NCI-H748 (cell line): Measurements from ENCODE around the gene CIITA.
"Not testable (repeated sequence)": the region's sequence is repeated elsewhere in the genome, so short reads cannot be mapped to it uniquely, and the experiment has no call there.

Source experiments
- DNase-seq: peaks from one replicate; lab custom pipeline; 2025; ENCODE audit not compliant: unreplicated experiment; lab: John Stamatoyannopoulos, UW

Gene CIITA, protein sequence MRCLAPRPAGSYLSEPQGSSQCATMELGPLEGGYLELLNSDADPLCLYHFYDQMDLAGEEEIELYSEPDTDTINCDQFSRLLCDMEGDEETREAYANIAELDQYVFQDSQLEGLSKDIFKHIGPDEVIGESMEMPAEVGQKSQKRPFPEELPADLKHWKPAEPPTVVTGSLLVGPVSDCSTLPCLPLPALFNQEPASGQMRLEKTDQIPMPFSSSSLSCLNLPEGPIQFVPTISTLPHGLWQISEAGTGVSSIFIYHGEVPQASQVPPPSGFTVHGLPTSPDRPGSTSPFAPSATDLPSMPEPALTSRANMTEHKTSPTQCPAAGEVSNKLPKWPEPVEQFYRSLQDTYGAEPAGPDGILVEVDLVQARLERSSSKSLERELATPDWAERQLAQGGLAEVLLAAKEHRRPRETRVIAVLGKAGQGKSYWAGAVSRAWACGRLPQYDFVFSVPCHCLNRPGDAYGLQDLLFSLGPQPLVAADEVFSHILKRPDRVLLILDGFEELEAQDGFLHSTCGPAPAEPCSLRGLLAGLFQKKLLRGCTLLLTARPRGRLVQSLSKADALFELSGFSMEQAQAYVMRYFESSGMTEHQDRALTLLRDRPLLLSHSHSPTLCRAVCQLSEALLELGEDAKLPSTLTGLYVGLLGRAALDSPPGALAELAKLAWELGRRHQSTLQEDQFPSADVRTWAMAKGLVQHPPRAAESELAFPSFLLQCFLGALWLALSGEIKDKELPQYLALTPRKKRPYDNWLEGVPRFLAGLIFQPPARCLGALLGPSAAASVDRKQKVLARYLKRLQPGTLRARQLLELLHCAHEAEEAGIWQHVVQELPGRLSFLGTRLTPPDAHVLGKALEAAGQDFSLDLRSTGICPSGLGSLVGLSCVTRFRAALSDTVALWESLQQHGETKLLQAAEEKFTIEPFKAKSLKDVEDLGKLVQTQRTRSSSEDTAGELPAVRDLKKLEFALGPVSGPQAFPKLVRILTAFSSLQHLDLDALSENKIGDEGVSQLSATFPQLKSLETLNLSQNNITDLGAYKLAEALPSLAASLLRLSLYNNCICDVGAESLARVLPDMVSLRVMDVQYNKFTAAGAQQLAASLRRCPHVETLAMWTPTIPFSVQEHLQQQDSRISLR

DNA sequence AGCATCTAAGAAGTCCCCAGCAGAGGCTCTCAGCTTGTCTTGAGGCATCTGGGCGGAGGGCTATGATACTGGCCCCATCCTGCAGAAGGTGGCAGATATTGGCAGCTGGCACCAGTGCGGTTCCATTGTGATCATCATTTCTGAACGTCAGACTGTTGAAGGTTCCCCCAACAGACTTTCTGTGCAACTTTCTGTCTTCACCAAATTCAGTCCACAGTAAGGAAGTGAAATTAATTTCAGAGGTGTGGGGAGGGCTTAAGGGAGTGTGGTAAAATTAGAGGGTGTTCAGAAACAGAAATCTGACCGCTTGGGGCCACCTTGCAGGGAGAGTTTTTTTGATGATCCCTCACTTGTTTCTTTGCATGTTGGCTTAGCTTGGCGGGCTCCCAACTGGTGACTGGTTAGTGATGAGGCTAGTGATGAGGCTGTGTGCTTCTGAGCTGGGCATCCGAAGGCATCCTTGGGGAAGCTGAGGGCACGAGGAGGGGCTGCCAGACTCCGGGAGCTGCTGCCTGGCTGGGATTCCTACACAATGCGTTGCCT lies at the start of gene CIITA:
Gene CIITA, plus strand, starts transcription at position 404 of the 543 bp plus-strand sequence. Its CDS starts 129 bp downstream, at position 533.
- DNase-seq = no peak

DNA sequence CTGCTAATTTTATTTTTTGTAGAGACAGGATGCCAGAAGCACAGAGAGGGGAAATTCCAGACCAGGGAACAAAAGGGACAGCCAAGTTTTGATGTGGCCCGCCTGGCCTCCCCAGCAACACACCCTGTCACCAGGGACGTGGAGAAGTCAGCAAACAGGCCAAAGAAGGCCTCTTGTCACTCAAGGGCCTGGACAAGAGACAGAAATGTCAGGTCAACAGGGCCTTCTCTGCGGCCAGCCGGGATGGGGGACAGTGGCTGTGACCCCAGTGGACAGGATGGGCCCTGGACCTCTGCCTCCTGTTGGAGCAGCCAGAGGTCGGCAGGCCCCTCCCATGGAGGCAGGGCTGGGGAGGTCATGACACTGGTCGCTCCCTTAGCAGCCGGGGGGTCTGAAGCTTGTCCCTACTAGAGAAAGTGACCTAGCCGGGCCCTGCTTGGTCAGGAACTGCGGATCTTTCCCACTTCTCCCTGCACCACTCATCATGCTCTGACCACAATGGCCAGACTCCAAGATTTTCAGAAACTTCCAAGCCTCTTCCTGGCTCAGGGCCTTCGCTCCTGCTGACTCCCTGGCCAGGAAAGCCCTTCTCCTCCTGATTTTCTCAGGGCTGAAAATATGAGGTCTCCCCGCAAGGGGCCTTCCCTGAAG lies 49.2 kb upstream of the CIITA start:
- DNase-seq = no peak

DNA sequence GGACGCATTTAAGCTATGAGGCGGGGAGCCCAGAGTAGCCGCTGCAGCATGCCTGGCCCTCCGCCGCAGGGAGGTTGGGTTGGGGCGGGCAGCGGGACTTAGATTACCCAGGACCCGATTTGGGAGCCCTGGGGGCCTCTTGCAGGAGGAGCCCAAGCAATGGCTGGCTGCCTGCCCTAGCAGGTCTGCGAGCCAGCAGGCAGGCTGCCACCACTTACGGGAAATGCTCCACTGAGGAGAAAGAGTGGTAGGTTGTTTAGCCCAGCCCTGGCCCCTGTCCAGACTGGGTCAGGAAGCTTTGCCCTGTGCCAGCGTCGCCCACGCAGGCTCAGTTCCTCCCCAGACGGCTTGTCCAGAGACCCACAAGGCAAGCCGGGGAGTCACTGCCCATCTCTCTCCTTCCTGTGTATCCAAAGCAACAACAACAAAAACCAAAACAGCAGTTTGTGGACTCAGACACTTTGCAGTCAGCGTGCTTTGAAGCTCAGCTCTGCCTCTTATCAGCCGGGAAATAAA lies 48.1 kb upstream of the CIITA start:
- no peak for DNase-seq

DNA sequence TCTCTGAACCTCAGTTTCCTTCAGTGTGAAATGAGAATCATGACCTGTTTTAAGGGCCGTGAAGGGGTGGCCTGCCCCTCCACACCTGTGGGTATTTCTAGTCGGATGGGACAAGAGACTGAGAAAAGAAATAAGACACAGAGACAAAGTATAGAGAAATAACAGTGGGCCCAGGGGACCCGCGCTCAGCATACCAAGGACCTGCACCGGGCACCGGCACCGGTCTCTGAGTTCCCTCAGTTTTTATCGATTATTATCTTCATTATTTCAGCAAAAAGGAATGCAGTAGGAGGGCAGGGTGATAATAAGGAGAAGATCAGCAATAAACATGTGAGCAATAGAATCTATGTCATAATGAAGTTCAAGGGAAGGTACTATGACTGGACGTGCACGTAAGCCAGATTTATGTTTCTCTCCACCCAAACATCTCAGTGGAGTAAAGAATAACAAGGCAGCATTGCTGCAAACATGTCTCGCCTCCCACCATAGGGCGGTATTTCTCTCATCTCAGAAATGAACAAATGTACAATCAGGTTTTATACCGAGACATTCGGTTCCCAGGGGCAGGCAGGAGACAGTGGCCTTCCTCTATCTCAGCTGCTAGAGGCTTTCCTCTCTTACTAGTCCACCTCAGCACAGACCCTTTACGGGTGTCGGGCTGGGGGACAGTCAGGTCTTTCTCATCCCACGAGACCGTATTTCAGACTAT lies 47.5 kb upstream of the CIITA start:
- not testable (repeated sequence) for DNase-seq

DNA sequence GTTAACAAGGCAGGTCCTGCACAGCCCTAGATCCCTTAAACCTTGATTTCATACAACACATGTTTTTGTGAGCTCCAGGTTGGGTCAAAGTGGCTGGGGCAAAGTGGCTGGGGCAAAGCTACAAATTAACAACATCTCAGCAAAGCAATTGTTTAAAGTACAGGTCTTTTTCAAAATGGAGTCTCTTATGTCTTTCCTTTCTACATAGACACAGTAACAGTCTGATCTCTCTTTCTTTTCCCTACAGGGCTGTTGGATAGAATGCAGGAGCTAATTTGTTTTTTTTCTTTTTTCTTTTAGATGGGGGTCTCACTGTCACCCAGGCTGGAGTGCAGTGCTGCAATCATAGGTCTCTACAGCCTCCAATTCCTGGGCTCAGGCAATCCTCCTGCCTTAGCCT lies 46.8 kb upstream of the CIITA start:
- not testable (repeated sequence) for DNase-seq

DNA sequence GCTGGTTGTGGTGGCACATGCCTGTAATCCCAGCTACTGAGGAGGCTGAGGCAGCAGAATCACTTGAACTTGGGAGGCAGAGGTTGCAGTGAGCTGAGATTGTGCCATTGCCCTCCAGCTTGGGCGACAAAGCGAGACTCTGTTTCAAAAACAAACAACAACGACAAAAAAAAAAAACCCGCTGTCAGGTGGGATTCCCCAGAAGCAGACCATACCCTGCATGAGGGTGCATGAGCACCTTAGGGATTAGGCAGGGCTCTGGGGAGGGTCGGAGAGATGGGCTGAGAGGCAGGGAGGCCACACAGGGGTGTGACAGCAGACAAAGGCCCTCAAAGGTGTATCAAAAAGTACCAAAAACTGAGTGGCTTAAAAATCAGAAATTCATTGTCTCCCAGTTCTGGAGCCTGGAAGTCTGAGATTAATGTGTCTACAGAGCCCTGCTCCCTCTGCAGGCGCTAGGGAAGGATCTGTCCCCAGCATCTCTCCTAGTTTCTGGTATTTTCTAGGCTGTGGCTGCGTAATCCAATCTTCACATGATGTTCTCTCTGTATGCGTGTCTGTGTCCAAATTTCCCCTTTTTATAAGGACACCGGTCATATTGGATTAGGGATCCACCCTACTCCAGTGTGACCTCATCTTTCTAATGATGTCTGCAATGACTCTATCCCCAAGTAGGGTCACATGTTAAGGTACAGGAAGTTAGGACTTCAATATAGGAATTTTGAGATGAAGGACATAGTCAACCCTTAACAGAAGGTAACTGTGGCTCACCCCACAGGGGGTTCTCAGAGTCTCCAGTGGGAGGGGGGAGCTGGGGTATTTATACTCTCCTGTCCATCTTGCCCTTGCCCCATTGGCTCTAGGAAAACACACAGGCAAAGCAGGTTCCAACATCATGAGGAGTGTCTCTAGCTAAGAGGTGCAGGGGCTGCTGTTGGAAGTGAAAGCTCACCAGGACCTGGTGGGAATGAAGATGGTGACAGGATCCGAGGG lies 44.8 kb upstream of the CIITA start:
- no peak for DNase-seq

DNA sequence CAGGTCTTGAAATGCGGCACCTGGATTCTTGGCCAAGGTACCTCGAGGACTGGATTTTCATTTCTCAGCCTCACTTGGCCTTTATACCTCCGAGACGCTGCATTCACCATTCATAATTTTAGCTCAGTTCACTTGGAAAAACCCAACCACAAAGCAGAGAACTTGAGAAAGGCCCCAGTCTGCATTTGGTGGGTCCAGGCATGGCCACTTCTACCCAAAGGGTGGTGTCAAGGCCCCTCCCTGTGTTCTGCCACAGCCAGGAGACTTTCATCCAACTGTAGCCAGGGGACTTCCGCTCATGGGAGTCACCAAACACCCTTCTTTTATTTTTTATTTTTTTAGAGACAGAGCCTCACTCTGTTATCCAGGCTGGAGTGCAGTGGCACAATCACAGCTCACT lies 43.7 kb upstream of the CIITA start:
- no peak for DNase-seq

DNA sequence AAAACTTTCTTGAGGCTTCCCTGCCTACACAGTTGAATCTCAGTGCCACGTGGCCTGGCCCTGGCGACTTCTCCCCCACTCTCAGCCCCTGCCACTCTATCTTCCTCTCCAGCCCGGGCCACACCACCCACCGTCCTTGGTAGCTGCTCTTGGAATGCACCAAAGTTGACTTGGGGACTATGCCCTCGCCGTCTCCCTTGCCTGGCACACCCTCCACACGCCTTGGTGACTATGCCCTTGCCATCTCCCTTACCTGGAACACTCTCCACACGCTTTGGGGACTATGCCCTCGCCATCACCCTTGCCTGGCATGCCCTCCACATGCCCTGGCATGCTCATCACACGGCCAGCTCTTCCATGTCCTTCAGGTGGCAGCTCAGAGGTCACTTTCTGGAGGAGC lies 42.9 kb upstream of the CIITA start:
- DNase-seq = no peak

DNA sequence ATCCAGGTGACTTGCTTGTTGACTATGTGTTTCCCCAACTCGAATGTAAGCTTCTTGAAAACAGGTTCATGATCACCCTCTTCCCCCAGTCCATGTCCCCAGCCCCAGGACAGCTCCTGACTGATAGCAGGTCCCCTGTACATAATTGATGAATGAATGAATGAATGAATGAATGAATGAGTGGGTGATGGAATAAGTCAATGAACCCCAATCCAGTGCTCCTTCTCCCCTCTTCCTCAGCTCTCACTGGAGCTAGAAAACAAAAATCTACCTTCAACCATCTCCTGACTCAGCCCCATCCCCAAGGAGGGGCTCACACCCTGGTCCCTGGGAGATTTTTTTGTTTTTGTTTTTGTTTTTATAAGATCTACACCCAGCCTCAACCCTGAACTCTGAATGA lies 42.2 kb upstream of the CIITA start:
- no peak for DNase-seq

DNA sequence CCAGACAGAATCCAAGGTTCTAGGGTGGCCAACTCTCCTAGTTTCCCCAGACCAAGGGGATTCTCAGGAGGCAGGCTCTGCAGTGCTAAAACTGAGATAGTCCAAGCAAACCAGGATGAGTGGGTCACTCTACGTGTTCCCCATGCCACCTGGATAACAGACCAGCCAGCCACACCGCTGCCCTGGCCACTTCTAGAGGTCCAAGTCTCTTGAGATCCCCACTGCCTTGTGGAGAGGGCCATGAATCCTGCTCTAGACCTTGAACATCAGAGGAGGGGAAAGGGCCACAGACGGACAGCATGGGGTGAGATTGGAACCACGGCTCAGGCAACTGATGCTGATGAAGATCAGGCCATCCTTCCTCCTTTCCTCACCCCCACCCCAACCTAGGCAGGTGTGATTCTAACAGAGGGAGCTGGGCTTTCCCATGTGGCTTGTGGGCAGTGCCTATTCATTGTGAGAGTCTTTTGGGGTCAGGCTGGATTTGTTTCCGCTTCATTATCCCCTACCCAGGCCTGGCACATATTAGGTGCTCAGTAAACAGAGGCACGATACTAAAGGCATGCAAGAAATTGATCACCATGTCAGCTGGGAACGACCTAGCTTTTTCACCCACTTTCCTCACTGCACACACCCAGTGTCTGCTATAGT lies 41.6 kb upstream of the CIITA start:
- no peak for DNase-seq

DNA sequence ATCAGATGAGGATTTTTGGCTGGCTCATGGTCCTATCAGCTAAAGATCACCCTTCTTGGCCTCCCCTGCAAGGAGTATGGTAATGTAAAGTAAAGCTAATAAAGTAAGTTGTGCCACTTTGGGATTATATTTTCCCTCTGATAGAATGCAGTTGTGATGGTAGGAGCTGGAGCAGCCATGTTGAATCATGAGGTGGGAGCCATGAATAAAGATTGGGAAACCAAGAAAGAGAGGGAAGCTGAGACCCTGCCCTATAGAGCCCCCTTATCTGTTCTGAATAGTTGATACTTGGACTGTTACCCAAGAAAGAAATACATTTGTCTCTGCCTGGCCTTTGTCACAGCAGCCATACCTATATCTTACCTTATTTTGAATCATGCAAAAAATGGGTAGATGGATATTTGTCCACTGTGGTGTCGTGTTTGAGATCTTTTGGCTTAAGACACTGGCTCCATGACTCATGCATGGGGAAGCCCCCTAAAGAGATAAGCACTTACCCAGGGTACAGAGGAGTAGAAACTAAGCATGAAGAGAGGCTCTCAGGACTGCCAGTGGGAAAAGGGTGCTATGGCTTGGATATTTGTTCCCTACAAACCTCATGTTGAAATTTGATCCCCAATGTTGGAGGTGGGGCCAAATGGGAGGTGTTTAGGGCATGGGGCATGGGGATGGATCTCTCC lies 40.7 kb upstream of the CIITA start:
- DNase-seq = no peak

DNA sequence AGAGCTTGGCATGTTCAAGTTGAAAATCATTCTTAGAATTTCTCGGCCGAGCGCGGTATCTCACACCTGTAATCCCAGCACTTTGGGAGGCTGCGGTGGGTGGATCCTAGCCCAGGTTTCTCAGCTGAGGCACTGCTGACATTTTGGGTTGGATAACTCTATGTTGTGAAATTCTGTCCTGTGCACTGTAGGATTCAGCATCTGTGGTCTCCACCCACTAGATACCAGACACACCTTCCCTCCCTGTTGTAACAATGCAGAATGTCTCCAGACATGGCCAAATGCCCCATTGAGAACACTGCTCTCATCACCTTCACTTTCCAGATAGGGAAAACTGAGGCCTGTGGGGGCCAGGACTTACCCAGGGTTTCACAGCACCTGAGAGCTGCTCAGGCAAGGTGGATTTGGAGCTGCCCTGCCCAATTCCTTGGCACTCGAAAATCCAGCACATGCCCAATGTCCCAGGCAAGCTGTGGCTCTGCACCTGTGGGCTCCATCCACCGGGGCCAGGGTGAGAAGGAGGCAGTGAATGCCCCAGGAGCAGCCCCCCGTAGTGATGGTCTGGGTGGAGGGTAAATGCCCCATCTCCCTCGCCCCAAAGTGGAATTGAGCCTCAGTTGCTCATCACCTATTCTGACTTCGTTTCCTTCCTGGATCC lies 38.3 kb upstream of the CIITA start:
- no peak for DNase-seq

DNA sequence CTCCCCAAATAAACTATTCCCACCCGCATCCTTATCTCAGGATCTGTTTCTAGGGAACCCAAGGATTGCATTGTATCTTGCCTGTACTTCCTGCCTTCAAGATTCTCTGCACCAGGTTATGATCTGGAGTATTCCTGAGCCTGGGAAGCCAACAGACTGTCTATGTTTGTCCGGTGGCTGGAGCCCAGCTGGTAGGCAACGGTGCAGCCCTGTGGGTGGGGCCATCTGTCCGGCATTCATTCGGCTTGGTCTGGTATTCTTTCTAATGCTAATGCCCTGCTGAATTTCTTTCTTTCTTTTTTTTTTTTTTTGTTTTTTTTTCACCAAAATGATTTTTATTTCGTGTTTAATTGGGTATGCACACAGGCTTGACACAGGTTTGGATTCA lies 37.7 kb upstream of the CIITA start:
- DNase-seq = no peak

DNA sequence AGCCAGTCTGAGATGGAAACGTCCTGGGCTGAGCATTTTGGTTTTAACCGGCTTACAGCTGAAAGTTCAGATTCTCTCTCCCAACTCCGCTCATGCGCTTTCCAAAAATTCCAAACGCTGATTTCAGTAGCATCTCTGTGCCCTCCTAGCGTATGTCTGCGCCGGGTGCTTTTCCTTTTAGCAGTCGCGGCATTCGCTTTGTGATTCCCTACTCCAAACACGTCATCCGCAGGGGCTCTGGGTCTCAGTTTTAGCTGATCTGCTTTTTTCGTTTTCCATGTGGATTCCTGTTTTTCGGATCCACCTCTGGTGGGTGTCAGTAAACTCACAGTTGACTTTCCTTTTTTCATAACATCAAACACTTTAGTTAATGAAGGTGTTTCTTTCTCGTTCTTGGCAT lies 36.3 kb upstream of the CIITA start:
- no peak for DNase-seq

DNA sequence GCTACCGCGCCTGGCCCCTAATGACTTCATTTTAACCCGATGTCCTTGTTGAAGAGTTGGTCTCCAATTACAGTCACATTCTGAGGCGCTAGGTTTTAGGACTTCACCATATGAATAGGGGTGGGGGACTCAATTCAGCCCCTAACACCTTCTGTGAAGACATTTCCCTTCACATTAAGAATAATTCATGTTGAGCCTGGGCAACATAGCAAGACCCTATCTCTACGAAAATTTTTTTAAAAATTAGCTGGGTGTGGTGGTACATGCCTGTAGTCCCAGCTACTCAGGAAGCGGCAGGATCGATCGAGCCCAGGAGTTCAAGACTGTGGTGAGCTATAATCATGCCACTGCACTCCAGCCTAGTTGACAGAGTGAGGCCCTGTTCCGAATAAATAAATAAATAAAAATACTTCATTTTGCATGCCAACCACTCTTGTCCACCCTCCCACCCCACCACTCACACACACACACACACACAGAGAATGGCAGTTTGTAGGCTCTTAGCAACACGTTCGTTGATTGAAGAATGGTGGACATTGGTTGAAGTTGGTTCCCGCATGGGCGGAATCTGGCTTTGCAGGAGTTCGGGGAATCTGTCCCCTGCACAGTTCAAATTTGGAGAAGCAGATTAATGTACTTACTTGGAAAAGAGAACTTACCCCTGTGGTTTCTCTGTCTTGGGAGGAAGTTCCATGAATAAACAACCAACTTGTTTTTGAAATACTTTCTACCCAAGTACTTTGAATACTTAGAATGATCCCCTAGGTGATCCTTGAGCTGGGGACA lies 30.6 kb upstream of the CIITA start:
- DNase-seq = no peak

DNA sequence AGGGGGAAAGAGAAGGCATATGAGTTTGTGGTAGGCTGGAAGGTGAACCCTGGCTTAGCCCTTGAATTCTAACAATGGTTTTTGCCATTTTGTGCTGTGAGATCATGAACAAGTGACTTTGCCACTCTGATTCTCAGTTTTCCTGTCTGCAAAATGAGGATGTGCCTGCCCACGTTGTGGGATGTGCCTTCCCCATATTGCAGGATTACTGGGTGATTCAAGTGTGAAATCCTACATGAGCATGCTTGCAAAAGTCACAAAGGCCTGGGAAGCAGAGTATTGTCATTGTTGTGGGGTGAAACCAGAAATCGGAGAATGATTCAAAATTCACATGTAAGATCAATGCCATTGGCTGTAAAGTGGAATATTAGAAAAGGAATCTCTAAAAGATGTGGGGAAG lies 29.8 kb upstream of the CIITA start:
- DNase-seq = no peak
